Liver (tissue), 3 donors: ENCODE measurements around the gene CEL.

Source experiments
- CTCF ChIP-seq: fragments of 150-350 bp; IDR thresholded peaks from 2 replicates; pipeline ENCODE4 v1.5.1; 2017; ENCODE audit warnings: improper control_type of control experiment, low read depth, low read length; ENCODE audit not compliant: missing input control
- GABPA ChIP-seq, 2 donors: IDR thresholded peaks in 1 of 2; conservative IDR thresholded peaks in 1 of 2; 2 replicates each; pipeline ENCODE4 v1.6.1; 2016; ENCODE audit warnings: antibody characterized with exemption in 2 of 2, mild to moderate bottlenecking in 1 of 2, moderate library complexity in 1 of 2
- donor health status: healthy.
- donor health status: healthy.

GRCh38 chr9:133051966-133052539 is 9.7 kb upstream of the CEL start:
- TF ChIP-seq CTCF: no peak
- no peak for TF ChIP-seq GABPA (IDR thresholded peaks at IDR 0.05 in 1 of 2, conservative IDR thresholded peaks at IDR 0.05 in 1 of 2)
